Measurements from ENCODE around the gene PFDN1.
"Not testable (repeated sequence)": the region's sequence is repeated elsewhere in the genome, so short reads cannot be mapped to it uniquely, and the experiment has no call there.

The PFDN1 gene

DNA sequence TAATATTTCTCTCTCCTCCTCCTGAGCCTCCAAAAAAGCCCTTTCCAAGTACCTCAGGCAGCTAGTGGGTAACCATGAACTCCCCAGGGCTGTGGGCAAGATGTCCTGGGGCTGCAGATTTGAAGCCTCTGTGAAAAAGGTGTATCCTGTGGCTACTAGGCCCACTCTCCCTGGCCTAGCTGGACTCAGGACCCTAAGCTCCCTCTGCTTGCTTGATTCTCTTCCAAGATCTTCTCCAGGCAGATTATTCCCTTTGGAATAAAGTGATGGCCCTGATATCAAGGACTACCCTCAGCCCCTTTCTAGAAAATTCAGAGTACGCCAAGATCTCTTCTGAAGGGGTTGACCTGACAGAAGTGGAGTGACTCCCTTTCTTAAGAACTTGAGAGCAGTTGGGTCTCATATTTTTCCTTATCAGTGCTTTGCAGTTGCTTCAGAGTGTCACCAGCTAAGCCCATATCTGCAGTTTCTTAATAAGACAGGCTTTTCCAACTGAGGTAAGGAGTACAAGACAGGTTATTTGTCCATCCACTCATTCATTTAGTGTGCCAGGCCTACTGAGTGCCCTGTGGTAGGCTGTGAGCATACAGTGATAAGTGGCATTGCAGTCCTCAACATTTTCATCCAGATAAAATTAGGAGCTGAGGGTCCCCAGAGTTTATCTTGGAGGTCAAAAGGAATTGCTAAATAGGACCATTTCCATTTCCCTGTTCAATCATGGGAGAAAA lies 85.4 kb downstream of the PFDN1 start:
- DNase-seq = no peak

DNA sequence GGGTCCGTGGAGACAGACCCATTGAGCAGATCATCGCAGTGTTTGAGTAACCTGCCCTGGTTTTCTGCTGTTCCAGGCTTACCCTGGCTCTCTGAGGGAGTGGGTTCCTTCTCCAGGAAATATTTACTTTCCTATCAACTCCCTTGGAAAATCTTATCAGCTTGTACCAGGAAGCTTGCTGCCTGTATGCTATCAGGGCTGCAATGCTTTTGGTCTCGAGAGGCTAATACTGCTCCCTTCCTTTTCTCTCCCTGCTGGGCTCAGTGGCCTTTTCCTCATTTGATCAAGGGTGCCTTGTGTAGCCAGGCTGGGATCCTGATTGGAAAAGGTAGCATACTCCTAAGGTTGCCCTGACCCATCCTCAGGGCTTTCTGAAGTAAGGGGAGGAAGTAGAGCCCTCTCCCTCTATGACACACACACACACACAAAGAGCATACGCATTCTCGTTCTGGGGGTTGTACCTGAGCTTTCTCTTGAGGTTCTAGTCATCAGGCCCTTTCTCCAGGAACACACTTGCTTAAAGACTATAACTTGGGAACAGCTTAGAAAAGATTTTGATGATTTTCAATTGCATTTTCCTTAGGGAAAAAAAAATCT lies 86.3 kb downstream of the PFDN1 start:
- no peak for DNase-seq

DNA sequence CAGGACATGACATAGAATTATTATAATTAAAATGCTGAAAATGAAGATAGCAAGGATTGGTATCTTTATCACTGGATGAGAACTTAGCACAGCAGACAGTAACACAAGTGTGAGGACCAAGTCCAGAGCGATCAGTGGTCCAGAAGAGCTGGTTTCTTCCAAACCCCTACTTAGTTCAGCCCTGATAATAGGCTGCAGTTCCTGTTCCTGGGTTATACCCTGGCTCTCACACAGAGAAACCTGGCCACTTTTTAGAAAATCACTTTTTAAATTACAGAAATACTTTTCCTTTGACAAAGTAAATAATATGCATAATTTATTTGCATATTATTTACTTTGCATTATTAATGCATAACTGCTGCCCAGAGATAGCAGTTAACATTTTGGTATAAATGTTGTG lies 87.6 kb downstream of the PFDN1 start:
- no peak for DNase-seq

DNA sequence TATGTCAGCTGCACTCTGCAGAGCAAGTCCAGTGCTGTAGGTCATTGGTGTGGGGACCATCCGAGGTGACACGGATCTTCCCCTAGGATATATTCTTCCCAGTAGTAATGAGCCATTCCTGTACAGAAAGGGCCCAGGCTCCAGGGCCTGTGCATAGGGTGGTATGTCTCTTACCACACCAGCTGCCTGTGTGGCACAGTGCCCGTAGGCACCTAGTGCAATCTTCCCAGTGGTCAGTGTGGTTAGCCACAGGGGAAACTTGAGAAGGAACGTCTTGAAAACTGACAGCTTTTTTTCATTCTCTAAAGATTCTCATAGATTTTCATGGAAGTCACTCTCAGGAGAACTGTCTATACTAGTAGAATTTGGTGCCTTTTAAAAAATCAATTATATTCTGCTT lies 88.1 kb downstream of the PFDN1 start:
- DNase-seq = no peak

DNA sequence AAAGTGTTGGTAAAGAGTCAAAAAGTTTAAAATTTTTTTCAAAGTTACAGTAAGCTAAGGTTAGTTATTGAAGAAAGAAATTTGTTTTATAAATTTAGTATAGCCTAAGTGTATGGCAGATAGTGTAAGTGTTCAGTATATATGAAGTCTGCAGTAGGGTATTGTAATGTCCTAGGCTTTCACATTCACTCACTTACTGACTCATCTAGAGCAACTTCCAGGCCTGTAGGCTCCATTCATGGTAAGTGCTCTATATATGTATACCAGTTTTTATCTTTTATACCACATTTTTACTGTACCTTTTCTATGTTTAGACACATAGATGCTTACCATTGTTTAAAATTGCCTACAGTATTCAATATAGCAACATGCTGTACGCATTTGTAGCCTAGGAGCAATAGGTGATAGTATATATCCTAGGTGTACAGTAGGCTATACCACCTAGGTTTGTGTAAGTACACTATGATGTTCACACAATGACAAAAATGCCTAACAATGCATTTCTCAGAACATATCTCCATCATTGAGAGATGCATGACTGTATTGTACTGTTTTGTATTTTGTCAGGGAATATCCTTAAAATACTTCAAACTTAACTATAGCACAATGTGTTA lies 89.4 kb downstream of the PFDN1 start:
- DNase-seq = no peak

DNA sequence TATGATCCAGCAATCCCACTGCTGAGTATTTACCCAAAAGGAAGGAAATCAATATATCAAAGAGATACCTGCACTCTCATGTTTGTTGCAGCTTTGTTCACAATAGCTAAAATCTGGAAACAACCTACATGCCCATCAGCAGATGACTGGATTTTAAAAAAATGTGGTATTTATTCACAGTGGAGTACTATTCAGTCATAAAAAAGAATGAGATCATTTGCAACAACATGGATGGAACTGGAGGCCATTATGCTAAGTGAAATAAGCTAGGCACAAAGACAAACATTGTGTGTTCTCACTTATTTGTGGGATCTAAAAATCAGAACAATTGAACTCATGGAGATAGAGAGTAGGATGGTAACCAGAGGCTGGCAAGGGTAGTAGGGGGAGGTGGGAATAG lies 94.8 kb downstream of the PFDN1 start:
- DNase-seq = no peak

DNA sequence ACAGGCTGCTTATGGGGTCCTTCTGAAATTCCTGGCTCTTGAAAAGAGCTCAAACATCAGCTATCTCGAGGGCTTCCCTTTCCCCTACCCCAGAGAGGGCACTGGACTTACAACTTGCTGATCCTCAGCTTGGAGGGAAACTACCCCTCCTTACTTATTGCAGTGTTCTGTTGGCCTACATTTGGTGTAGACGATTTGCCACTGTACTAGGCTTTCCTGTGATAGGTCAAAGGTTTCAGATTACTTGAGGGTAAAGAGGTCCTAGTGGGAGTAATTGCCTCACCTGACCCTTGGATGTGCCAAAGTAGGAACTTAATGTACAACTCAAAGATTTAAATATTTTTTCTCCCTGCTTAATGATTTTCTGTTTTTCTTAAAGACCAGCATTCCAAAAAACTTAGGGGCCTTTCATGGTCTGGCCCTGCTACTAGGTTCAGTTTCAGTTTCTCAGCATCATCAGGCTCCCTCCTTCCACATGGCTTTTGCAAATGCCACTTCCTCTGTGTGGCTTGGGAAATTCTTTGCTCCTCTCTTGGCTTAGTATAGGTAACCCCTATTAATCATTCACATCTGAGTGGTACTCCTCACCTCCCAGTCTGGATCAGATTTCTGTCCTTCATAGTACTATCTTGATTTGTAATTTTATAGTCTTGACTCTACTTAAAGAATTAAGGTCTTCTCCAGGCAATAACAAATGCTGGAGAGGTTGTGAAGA lies 95.5 kb downstream of the PFDN1 start:
- DNase-seq = no peak

DNA sequence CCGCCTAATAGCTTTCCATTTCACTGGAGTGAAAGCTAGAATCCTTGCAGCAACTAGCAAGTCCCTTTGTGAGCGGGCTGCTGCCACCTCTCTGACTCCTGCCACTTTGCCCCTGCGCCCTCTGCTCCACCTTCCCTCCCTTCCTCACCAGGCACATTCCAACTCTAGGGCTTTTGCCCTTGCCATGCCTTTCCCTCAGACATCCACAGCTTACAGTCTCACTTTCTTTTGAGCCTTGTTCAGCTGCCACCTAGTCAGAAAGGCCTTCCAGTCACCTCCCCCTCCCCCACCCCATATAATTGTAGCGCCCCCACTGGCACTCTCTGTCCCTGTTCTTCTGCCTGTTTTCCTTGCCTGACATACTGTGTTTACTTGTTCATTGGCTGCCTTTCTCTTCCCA lies 96.9 kb downstream of the PFDN1 start:
- DNase-seq = no peak

DNA sequence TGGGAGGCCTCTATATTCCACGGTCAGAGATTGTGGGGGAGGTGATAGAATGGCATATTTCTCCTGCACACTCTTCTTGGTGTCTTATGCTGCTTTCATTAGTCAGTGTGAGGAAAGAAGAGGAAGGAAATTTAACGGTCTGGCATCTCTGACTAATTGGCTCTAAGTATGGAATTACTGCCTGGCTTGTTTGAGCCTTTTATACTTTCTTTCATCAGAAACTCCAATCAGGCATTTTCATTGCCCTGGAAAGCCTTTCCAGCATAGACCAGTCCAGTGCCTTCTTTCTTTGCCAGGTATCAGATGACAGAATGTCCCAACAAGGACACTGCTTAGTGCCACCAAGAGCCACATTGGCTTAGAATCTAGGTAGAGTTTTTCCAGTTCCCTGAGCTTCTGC lies 97.7 kb downstream of the PFDN1 start:
- no peak for DNase-seq

DNA sequence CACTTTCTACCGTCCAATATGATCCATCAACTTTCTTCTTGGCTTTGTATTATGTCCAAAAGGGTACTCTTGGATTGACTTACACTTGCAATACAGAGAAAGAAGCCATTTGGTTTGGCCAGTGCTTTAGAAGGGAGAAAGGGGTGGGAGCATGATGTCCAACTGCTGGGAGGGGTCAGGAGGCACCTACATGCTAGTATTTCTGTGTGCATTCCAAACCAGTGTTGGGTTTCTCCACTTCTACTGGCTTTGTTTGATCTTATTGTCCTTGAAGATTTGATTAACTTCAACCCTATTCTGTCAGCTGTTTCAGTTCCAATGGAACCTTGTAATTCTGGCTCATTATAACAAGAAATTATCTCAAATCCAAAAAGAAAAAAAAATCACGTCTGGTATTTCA lies 100.3 kb downstream of the PFDN1 start:
- no peak for DNase-seq

DNA sequence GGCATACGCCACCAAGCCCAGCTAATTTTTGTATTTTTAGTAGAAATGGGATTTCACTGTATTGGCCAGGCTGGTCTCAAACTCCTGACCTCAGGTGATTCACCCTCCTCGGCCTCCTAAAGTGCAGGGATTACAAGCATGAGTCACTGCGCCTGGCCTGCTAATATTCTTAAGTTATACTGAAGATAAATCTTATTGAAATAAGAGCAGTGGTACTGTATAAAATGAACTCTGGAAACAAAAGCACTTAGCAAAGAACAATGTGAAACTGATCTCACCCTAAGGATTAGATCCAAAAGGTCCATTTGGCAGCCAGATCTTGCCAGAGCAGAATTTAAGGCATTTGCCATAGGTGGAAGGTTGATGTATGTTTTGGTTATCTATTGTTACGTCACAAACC lies 100.8 kb downstream of the PFDN1 start:
- DNase-seq = no peak

DNA sequence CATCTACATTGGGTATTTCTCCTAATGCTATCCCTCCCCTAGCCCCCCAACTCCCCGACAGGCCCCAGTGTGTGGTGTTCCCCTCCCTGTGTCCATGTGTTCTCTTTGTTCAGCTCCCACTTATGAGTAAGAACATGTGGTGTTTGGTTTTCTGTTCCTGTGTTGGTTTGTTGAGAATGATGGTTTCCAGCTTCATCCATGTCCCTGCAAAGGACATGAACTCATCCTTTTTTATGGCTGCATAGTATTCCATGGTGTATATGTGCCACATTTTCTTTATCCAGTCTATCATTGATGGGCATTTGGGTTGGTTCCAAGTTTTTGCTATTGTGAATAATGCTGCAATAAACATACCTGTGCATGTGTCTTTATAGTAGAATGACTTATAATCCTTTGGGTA lies 104.0 kb downstream of the PFDN1 start:
- not testable (repeated sequence) for DNase-seq

DNA sequence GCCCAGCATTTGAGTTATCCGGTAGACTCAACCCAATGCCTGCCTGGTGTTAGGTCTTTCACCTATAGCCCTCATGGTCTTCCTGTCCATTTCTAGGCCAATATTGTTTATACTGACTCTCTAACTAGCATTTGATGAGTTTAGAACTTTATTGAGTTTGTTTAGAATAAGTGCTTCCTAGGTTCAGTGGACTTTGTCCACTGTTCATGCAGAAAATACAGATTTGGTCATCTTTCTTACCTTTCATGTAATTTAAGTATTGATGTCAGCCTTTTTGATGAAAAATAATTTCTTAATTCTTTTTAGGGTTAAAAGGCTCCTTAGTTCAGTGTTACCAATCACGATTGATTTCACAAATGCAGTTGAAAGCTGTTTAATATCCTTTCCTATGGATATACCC lies 105.9 kb downstream of the PFDN1 start:
- DNase-seq = no peak

DNA sequence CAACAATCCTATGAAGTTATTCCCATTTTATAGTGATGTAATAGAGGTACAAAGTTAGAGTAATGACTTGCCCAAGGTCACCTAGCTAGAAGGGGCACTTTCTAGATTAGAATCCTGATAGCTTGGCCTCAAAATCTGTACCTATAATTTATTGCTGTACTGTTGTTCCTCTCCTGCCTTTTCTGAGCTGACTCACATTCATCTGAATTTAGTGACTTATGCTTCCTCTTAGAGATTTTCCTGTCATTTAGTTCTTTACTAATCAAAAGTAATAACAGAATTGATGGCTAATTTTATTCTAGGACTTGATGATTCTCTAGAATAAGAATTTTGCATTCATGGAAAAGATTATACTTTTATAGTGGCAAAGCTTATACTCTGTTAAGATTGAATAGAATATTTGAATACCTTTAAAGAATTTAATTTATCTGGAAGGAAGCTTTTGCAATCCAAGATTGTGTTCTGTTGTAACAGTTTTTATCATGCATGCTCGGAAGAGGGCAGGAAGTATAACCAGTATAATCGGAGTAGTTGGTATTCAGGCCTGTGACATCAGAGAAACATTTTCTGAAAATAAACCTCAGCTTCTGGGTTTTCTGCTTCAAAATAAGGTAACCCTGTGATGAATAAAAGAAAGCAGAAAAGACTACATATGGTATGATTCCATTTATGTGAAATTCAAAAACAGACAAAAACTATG lies 106.6 kb downstream of the PFDN1 start:
- DNase-seq = no peak
